GM21529 (cell line): ENCODE results near the gene SESTD1.
"Not testable (repeated sequence)": the region's sequence is repeated elsewhere in the genome, so short reads cannot be mapped to it uniquely, and the experiment has no call there.

ENCODE experiments used
- ATAC-seq: cut with Tn5 transposase; IDR thresholded peaks from one replicate; pipeline ENCODE4 v1.9.1; 2021; ENCODE audit not compliant: unreplicated experiment

Gene SESTD1

DNA sequence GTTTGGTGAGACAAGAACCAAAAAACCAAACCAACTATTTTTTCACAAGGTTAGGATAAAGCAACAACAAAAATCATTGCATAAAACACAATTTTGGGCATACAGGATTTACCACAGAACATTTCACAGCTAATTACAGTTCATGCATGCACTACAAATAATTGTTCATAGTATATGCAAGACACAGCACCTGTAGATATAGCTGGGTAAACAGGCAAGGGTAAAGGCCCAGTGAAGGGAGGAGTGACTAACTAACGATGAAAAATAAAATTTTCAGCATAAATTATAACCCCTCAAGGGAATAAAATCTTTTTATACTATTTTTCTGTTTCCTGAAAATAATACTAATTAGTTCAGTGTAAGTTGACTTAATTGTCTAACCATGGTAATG, 141.4 kb downstream of the SESTD1 start:
- no peak for ATAC-seq

- peak; percentile 54 for ATAC-seq
Observed at GRCh38 chr2:179107737-179108136, 156.9 kb downstream of the SESTD1 start.

- ATAC-seq: peak; percentile 64
Observed at GRCh38 chr2:179106676-179107428, 157.8 kb downstream of the SESTD1 start.

DNA sequence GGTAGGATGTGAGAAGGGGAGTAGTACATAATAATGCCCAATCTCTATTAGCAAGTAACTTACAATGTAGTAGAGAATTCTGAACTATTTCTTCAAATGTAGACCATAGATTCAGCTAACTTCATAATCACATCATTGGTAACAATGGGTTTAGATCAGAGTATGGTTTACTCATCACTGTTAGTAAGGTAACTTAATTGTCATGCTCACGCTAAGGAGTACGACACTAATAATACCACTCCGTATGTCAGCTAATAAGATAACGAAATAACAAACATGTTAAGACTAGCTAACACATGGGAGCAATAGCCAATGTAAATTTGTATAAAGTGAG, 158.3 kb downstream of the SESTD1 start:
- no peak for ATAC-seq

DNA sequence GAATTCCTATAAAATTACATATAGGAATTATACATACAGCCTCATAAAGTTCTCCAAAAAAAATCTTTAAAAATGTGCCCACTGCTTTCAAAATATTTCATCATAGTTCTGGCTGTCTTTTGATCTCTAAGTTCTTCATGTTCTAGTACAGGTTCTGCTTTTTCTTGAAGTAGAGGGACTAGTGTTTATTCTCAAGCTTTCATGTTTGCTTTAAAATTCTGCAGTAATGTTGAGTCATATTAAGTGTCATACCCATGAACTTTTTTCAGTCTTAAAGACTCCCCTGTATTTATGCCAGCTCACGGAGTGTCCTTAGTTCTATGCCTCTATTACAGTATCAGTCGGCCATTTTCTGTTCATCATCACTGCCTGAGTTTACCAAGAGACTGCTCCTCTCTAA, 159.9 kb downstream of the SESTD1 start:
- no peak for ATAC-seq

DNA sequence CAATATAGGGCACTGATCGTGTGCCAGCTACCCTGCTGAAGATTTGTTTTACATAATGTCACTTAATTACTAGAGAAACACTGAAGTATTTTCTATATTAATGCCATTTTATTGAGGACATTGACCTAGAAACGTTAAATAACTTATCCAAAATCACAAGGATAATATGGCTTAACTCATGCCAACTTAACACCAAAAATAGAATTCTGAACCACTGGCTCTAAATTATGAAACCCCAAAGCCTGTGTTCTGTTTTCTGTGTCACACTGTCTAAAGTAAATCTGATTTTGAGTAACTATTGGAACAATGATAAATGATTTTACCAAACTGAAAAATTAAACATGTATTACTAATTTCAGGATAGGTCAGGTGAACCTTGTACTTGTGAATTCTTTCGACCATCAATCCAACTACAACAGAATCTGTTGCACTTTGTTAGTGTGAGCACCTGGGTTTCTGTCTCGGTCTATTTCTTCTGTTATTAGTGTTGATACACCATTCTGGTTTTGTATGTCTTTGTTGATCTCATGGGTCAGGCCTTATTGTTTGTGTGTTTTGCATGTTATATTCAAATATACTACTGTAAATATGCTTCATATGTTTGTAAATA, 166.4 kb downstream of the SESTD1 start:
- ATAC-seq: no peak

- no peak for ATAC-seq
Observed at GRCh38 chr2:179097131-179097530, 167.5 kb downstream of the SESTD1 start.

DNA sequence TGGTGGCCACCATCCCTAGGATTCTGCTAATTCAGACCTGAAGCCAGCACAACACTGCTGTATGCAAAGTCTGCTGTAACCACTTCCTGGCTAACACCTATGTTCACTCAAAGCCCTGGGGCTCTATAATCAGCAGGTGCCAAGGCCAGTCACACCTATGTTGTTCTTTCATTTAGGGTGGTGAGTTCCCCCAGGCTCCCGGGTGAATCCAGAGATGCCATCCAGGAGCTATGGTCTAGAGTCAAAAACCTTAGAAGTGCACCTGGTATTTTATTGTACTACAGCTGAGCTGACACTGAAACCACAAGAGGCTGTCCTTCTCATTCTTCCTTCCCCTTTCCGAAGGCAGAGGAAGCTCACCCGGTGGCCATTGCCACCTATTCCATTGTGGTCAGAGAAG, 168.5 kb downstream of the SESTD1 start:
- peak; percentile 95 for ATAC-seq

DNA sequence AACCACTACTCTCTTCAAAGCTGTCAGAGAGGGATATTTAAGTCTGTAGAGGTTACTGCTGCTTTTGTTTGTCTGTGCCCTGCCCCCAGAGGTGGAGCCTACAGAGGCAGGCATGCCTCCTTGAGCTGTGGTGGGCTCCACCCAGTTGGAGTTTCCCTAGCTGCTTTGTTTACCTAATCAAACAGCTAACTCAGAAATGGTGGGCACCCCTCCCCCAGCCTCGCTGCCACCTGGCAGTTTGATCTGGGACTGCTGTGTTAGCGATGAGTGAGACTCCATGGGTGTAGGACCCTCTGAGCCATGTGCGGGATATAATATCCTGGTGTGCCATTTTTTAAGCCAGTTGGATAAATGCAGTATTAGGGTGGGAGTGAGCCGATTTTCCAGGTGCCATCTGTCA, 171.7 kb downstream of the SESTD1 start:
- ATAC-seq: not testable (repeated sequence)

GRCh38 chr2:179082697-179083096, 181.9 kb downstream of the SESTD1 start:
- ATAC-seq: no peak

- no peak for ATAC-seq
Observed at GRCh38 chr2:179081954-179082353, 182.7 kb downstream of the SESTD1 start.

DNA sequence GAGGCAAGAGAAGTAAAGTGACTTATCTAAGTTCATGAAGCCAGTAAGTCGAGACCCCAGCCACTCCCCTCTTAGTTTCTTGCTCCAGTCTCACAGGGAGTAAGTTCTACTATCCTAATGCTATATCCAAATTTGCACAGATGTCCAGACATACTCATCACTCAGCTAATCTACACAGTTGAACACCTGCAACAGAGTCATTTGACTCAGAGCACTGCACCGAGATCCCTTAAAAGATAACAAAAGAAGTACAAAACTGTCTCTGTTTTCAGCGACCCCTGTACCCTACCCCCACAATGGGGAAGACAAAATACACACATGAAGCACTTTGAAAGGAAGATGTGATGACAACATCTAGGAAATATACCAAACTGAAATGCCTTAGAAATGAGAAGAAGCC, 192.1 kb downstream of the SESTD1 start:
- no peak for ATAC-seq

DNA sequence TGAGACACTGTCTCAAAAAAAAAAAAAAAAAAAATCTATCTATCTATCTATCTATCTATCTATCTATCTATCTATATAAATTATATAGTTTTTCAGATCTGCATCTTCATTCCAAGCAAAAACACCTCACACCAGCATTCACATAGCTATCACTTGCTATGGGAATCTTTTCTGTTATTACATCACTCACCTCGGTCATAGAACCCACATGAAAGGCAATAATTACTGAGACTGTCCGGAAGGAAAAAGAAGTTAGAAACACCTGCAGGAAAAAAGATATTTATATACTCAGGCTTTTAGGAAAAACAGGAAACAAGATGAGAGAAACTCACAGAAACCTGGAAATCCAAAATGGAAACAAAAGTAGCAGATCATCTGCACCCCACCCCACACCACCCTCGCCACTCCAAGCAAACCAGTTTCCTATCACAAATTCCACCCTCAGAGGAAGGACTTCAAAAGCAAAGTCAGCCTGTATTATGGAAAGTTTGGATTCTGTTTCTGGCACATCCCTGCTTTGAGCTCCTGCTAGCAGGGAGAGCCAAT, 192.7 kb downstream of the SESTD1 start:
- no peak for ATAC-seq

DNA sequence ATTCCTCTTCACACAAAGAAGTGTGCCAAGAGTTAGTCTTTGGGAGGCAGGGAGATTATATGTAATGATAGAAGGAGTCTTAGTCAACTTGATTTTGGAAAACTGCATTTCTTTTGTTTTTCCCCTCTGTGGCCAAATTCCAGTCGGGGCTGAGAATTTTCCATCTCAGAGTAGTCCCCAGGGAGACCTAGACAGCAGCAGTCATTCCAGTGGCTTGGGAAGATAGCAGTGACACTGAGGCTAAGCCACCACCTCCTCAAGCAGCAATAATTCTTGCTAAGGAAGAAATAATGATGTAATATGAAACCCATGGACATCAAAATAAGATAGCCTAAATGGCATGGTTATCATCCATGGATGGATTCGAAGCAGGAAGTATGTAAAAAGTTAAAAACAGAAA, 193.7 kb downstream of the SESTD1 start:
- ATAC-seq: no peak

DNA sequence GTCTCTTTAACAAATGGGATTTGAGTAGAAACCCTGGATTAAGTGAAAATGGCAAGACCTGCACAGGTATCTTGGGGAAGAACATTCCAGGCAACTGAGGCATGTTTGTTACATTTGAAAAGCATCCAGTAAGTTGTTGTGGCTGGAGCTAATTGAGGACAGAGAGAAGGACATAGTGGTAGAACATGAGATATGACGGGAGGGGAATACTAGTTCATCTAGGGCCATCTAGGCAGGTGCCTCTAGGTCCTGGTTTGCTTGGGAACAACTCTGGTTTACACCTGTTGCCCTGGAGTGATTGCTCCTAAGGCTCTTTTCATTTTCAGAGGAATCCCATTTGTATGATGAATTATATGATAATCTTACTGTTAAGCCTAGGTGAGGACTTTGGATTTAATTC, 194.9 kb downstream of the SESTD1 start:
- no peak for ATAC-seq

DNA sequence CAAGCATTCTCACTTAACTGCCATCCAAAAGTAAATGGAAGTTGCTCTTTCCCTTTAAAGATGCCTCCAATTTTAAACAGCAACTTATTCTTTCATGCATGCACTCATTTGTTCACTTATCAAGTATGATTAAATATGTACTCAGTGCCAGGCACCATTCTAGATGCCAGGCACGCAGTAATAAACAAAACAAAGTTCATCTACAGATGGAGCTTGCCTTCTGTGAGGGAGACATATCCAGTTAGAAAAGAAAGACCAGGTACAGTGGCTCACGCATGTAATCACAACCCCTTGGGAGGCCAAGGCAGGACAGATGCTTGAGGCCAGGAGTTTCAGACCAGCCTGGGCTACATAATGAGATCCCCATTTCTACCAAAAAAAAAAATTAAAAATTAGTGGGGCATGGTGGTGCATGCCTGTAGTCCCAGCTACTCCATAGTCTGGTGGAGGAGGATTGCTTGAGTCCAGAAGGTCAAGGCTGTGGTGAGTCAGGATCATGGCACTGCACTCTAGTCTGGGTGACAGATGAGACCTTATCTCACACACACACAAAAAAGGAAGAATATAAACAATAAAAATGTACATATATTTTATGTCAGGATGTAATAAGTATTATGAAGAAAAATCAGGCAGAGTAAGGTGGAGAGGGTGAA, 195.5 kb downstream of the SESTD1 start:
- ATAC-seq: no peak

GRCh38 chr2:179059026-179059700, 205.5 kb downstream of the SESTD1 start:
- peak; percentile 94 for ATAC-seq

DNA sequence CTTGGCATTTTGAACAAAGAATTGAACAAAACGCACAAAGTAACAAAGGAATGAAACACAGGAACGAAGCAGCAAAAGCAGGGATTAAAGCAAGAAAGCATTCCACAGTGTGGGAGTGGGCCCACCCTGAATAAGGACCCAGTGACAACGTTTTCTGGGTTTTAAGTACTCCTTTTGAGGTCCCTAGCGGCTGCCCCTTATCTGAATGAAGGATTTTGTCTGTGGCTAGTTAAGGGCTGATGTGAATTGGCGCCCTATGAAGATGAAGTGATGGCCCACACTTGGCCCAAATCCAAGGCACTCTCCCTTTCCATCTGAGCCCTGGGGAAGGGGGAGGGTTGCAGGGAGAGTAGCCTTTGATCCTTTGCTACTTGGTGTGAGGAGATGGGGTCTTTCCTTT, 206.9 kb downstream of the SESTD1 start:
- no peak for ATAC-seq

GRCh38 chr2:179053568-179053967, 211.1 kb downstream of the SESTD1 start:
- not testable (repeated sequence) for ATAC-seq
